HEK293T (cell line): ENCODE data around the gene EME2.

ENCODE experiments used
- BHLHE40 ChIP-seq: fragments of 450-650 bp; IDR thresholded peaks from 2 replicates; pipeline ENCODE4 v1.6.1; 2016; ENCODE audit warnings: mild to moderate bottlenecking, moderate library complexity, borderline replicate concordance
- ELF4 ChIP-seq: fragments of 450-650 bp; IDR thresholded peaks from 2 replicates; pipeline ENCODE4 v1.6.1; 2017; ENCODE audit warnings: antibody characterized with exemption
- FOXK2 ChIP-seq: fragments of 450-650 bp; IDR thresholded peaks from 2 replicates; pipeline ENCODE4 v1.6.1; 2016; ENCODE audit warnings: mild to moderate bottlenecking
- FOXM1 ChIP-seq: fragments of 450-650 bp; IDR thresholded peaks from 2 replicates; pipeline ENCODE4 v1.6.1; 2017; ENCODE audit warnings: mild to moderate bottlenecking, borderline replicate concordance
- NFRKB ChIP-seq: fragments of 450-650 bp; IDR thresholded peaks from 2 replicates; pipeline ENCODE4 v1.6.1; 2016; ENCODE audit warnings: mild to moderate bottlenecking, moderate library complexity
- SP1 ChIP-seq: fragments of 450-650 bp; IDR thresholded peaks from 2 replicates; pipeline ENCODE4 v1.6.1; 2017
- SUZ12 ChIP-seq: fragments of 450-650 bp; IDR thresholded peaks from 2 replicates; pipeline ENCODE4 v1.6.1; 2016; ENCODE audit warnings: mild to moderate bottlenecking

- TF ChIP-seq BHLHE40 (no peak), NFRKB (no peak), FOXM1 (no peak), SP1 (no peak), SUZ12 (no peak), FOXK2 (no peak), ELF4 (no peak)
Observed at GRCh38 chr16:1768061-1768766, 4.4 kb upstream of the EME2 start.
